Measurements from ENCODE around the gene LMOD1. TPM values are rescaled to one million over a fixed set of nuclear protein-coding genes. Genes with fewer than 3 reads are reported as not detected.

The LMOD1 gene
- total RNA-seq, 1 experiment from 2014 or later = not detected

- Mint-ChIP-seq H3K4me1 (ENCODE audit: insufficient read depth, unreplicated experiment) (peaks cover 5% of the 10 kb centered on the region), H3K27ac (ENCODE audit: low read depth, unreplicated experiment) (no peak overlapping the region), H3K27me3 (ENCODE audit: insufficient read depth, unreplicated experiment) (peaks cover 13% of the 10 kb centered on the region), H3K36me3 (ENCODE audit: insufficient read depth, unreplicated experiment) (no peaks in the 10 kb centered on the region), H3K9me3 (ENCODE audit: unreplicated experiment) (peaks cover 8% of the 10 kb centered on the region), H3K4me3 (ENCODE audit: unreplicated experiment) (no peak overlapping the region)
- BruUV-seq (replicated peaks) = no TSS peak
- peak; percentile 54 for DNase-seq (ENCODE audit: unreplicated experiment)
- TF ChIP-seq CTCF (IDR thresholded peaks at IDR 0.05; ENCODE audit: unreplicated experiment) = no peak
- ChIA-PET POLR2A (interaction anchor here (0.6 to 7.7 kb wide), 16 partner anchors 10 to 246 kb away, joined by 3 to 77 read pairs (median 5); partner anchors contain the start of gene TIMM17A), CTCF (interaction anchor here (0.6 to 22.4 kb wide), 53 partner anchors 10 to 1125 kb away, joined by 3 to 882 read pairs (median 8); partner anchors contain the start of genes IPO9, LMOD1, RNPEP and TIMM17A)
- intact Hi-C loops (cut with micrococcal nuclease) = loop anchor here (1.0 kb wide), 4 partner anchors 19 to 222 kb away; partner anchors contain the start of gene TIMM17A
Measured at GRCh38 chr1:201896951-201897391, 49.4 kb downstream of the LMOD1 start.

GRCh38 chr1:201895913-201896807 is 50.2 kb downstream of the LMOD1 start:
- DNase-seq (ENCODE audit: unreplicated experiment) = peak; percentile 95
- ChIA-PET CTCF (interaction anchor here (0.5 to 22.4 kb wide), 73 partner anchors 9 to 1677 kb away, joined by 3 to 882 read pairs (median 6); partner anchors contain the start of genes IPO9, LMOD1, RNPEP and TIMM17A), POLR2A (interaction anchor here (0.6 to 7.7 kb wide), 23 partner anchors 9 to 223 kb away, joined by 3 to 77 read pairs (median 4); partner anchors contain the start of genes RNPEP and TIMM17A)
- intact Hi-C loops (cut with micrococcal nuclease) = loop anchor here (1.0 kb wide), 4 partner anchors 18 to 223 kb away; partner anchors contain the start of gene TIMM17A
- peaks cover 5% of the 10 kb centered on the region for H3K4me1 Mint-ChIP-seq (ENCODE audit: insufficient read depth, unreplicated experiment)
- no TSS peak for BruUV-seq (replicated peaks)
- H3K36me3 Mint-ChIP-seq (ENCODE audit: insufficient read depth, unreplicated experiment) = no peaks in the 10 kb centered on the region
- peaks cover 8% of the 10 kb centered on the region for H3K9me3 Mint-ChIP-seq (ENCODE audit: unreplicated experiment)
- no peak overlapping the region for H3K27ac Mint-ChIP-seq (ENCODE audit: low read depth, unreplicated experiment)
- peak; percentile 99 for TF ChIP-seq CTCF (IDR thresholded peaks at IDR 0.05; ENCODE audit: unreplicated experiment)
- H3K27me3 Mint-ChIP-seq (ENCODE audit: insufficient read depth, unreplicated experiment) = peaks cover 13% of the 10 kb centered on the region
- H3K4me3 Mint-ChIP-seq (ENCODE audit: unreplicated experiment) = no peak overlapping the region

- POLR2A ChIA-PET = interaction anchor here (0.8 to 7.7 kb wide), 14 partner anchors 8 to 224 kb away, joined by 3 to 77 read pairs (median 6); partner anchors contain the start of genes RNPEP and TIMM17A
- H3K27me3 Mint-ChIP-seq (ENCODE audit: insufficient read depth, unreplicated experiment) = peaks cover 7% of the 10 kb centered on the region
Measured at GRCh38 chr1:201895120-201895665, 51.2 kb downstream of the LMOD1 start.

More at GRCh38 chr1:201895120-201895665, 51.2 kb downstream of the LMOD1 start:
- no TSS peak for BruUV-seq (replicated peaks)
- Mint-ChIP-seq H3K36me3 (ENCODE audit: insufficient read depth, unreplicated experiment) (no peaks in the 10 kb centered on the region), H3K4me1 (ENCODE audit: insufficient read depth, unreplicated experiment) (peaks cover 5% of the 10 kb centered on the region), H3K27ac (ENCODE audit: low read depth, unreplicated experiment) (no peak overlapping the region), H3K4me3 (ENCODE audit: unreplicated experiment) (no peak overlapping the region), H3K9me3 (ENCODE audit: unreplicated experiment) (peaks cover 4% of the 10 kb centered on the region)
- CTCF ChIA-PET = interaction anchor here (0.6 to 22.4 kb wide), 55 partner anchors 8 to 764 kb away, joined by 3 to 882 read pairs (median 7); partner anchors contain the start of genes IPO9, LMOD1 and TIMM17A
- no peak for DNase-seq (ENCODE audit: unreplicated experiment)
- intact Hi-C loops (cut with micrococcal nuclease) = no loop called here
- no peak for TF ChIP-seq CTCF (IDR thresholded peaks at IDR 0.05; ENCODE audit: unreplicated experiment)
